ENCODE measurements around the gene SLC14A1. TPM values are rescaled to one million over a fixed set of nuclear protein-coding genes. Genes with fewer than 3 reads are reported as not detected.
A peak's percentile ranks its signal among the peaks of the same experiment; 100 is the strongest.

The SLC14A1 gene
- polyA plus RNA-seq, 6 donors from 2014 or later = 1.0 to 3.8 (median 1.9) TPM; not detected in 1

DNA sequence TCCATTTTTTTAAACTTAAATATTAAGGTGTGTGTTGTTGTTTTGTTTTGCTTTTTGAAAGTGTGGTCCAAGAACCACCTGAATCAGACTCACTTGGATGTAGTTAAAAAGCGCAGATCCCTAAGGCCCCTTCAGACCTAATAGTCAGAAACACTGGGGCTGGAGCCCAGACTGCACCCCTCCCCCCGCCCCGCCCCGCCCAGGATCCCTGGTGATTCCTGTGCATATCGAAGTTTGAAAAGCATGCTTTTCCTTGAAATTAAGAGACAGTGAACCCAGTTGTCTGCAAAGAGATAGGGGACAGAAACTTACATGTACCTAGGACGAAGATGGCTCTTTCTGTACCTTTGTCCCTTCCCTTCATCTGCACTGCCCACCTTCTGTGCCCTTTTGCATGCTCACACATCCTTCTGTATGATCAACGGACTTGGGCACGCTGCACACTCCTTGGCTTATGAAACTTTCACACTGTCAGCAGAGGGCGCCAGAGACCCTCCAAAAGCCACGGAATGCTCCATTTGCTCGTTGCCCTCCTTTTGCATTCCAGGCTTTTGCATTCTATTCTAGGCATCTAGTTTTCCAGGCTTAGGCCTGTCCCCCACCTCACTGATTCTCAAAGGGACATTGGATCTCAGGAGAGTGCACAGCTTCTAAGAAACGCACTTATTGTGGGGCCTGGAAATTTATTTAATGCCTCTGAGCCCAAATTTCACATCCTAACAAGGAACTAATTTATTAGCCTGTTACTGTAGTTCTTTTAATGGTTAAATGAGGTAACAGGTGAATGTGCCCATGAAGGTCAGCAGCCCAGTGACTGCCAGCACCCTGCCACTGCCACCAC, 32.8 kb upstream of the SLC14A1 start:
- Mint-ChIP-seq H3K27me3 (peaks cover 4 to 17% (median 8%) of the 10 kb centered on the region in 3 donors), H3K36me3 (peaks cover 0 to 8% of the 10 kb centered on the region in 2 donors), H3K9me3 (peaks cover 3 to 23% (median 16%) of the 10 kb centered on the region in 7 donors), H3K4me1 (peaks cover 30 to 39% (median 33%) of the 10 kb centered on the region in 3 donors), H3K27ac (no peak overlapping the region), H3K4me3 (peak overlapping the region in 4 of 8 donors; percentile 7 to 58 (median 31))
- ATAC-seq (ENCODE audit: low read depth in 2 of 2) (no peak), DNase-seq (peak; percentile 45)

- DNase-seq (no peak), ATAC-seq (ENCODE audit: low read depth in 2 of 2) (no peak)
- H3K4me1 Mint-ChIP-seq = peaks cover 24 to 33% (median 27%) of the 10 kb centered on the region in 3 donors
- H3K4me3 Mint-ChIP-seq = no peak overlapping the region
- H3K27me3 Mint-ChIP-seq = peaks cover 4 to 17% (median 8%) of the 10 kb centered on the region in 3 donors
- H3K27ac Mint-ChIP-seq = no peak overlapping the region
- peaks cover 0 to 8% of the 10 kb centered on the region in 2 donors for H3K36me3 Mint-ChIP-seq
- H3K9me3 Mint-ChIP-seq = peaks cover 3 to 28% (median 21%) of the 10 kb centered on the region in 7 donors
Observed at GRCh38 chr18:45691816-45692179, 32.2 kb upstream of the SLC14A1 start.

- Mint-ChIP-seq H3K27me3 (no peaks in the 10 kb centered on the region), H3K36me3 (peaks cover 23 to 27% of the 10 kb centered on the region in 2 donors), H3K4me3 (no peak overlapping the region), H3K9me3 (peaks cover 9 to 85% (median 47%) of the 10 kb centered on the region in 7 donors), H3K27ac (no peak overlapping the region), H3K4me1 (no peaks in the 10 kb centered on the region)
- DNase-seq = no peak
- ATAC-seq (ENCODE audit: low read depth in 2 of 2) = no peak
Observed at GRCh38 chr18:45702708-45703265, 21.2 kb upstream of the SLC14A1 start.

- ATAC-seq (ENCODE audit: low read depth in 2 of 2) = no peak
- no peak for DNase-seq
- Mint-ChIP-seq H3K27me3 (no peaks in the 10 kb centered on the region), H3K27ac (no peak overlapping the region), H3K4me3 (no peak overlapping the region), H3K4me1 (peaks cover 0 to 4% (median 0%) of the 10 kb centered on the region in 3 donors), H3K9me3 (peaks cover 17 to 64% (median 38%) of the 10 kb centered on the region in 7 donors), H3K36me3 (peaks cover 32 to 39% of the 10 kb centered on the region in 2 donors)
Observed at GRCh38 chr18:45708831-45709230, 15.2 kb upstream of the SLC14A1 start.

DNA sequence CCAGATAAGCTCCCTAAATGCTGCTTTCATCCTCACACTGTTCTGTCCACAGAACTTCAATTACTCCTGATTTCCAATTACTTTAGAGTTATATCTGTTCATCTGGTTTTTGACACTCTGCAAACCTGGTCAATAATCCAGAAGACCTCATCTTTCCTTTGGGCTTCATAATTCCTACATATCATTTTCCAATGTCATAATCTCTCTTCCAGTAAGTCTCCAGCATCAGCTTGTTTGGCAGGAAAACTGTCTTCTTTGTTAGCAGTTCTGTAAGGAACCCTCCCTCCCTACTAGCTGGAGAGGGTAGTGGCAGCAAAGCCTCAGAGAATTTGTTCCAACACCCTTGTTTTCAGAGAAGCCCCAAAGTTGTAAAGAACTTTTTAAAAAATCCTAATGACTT, 11.9 kb upstream of the SLC14A1 start:
- Mint-ChIP-seq H3K27ac (peak overlapping the region in 1 of 6 donors; percentile 8), H3K9me3 (peaks cover 10 to 36% (median 28%) of the 10 kb centered on the region in 7 donors), H3K36me3 (peaks cover 26 to 32% of the 10 kb centered on the region in 2 donors), H3K4me1 (peaks cover 0 to 9% (median 0%) of the 10 kb centered on the region in 3 donors), H3K4me3 (no peak overlapping the region), H3K27me3 (no peaks in the 10 kb centered on the region)
- DNase-seq = no peak
- ATAC-seq (ENCODE audit: low read depth in 2 of 2) = no peak

- DNase-seq (no peak), ATAC-seq (ENCODE audit: low read depth in 2 of 2) (no peak)
- Mint-ChIP-seq H3K9me3 (peaks cover 6 to 28% (median 23%) of the 10 kb centered on the region in 7 donors), H3K27ac (no peak overlapping the region), H3K27me3 (no peaks in the 10 kb centered on the region), H3K4me3 (no peak overlapping the region), H3K4me1 (peaks cover 0 to 9% (median 0%) of the 10 kb centered on the region in 3 donors), H3K36me3 (peaks cover 25 to 26% of the 10 kb centered on the region in 2 donors)
Observed at GRCh38 chr18:45713239-45713638, 10.7 kb upstream of the SLC14A1 start.

DNA sequence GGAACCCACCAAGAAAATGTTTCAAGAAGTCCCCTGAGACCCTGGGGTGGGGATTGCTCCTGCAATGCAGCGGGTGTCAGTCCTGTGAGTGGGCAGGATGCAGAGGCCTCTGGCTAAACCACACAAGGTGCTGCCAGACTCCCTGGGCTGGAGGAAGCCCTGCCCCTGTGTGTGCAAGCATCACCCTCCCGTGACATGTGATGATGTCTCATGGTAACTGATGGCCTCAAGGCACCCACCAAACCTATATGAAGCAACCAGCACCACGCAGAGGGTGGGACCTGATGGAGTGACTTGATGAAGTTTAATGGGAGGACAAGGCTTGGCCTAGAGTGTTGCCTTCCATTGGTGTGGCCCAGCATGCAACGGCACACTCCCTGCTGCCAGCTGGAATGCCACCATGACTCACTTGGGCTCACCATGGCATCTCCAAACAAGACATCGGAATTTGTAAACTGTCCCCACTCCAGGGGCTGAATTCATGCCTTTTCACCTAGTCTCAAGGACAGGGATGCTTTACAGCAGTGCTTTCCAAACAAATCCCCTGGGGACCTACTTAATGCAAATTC, 8.7 kb upstream of the SLC14A1 start:
- Mint-ChIP-seq H3K4me1 (peaks cover 0 to 9% (median 0%) of the 10 kb centered on the region in 3 donors), H3K27ac (no peak overlapping the region), H3K4me3 (no peak overlapping the region), H3K36me3 (peaks cover 14 to 15% of the 10 kb centered on the region in 2 donors), H3K27me3 (peaks cover 0 to 10% (median 6%) of the 10 kb centered on the region in 3 donors), H3K9me3 (peaks cover 0 to 9% (median 6%) of the 10 kb centered on the region in 7 donors)
- no peak for DNase-seq
- ATAC-seq (ENCODE audit: low read depth in 2 of 2) = no peak

GRCh38 chr18:45719106-45719505, 4.9 kb upstream of the SLC14A1 start:
- no peak for ATAC-seq (ENCODE audit: low read depth in 2 of 2)
- no peak overlapping the region for H3K4me3 Mint-ChIP-seq

GRCh38 chr18:45722899-45723298, 1.1 kb upstream of the SLC14A1 start:
- no peaks in the 10 kb centered on the region for H3K36me3 Mint-ChIP-seq
- no peaks in the 10 kb centered on the region for H3K9me3 Mint-ChIP-seq
- H3K27ac Mint-ChIP-seq = no peak overlapping the region
- ATAC-seq (ENCODE audit: low read depth in 2 of 2) = peak; percentile 64 to 76
- DNase-seq = peak; percentile 20
- H3K4me1 Mint-ChIP-seq = no peaks in the 10 kb centered on the region
- H3K27me3 Mint-ChIP-seq = peaks cover 9 to 19% (median 15%) of the 10 kb centered on the region in 3 donors
- no peak overlapping the region for H3K4me3 Mint-ChIP-seq

More at GRCh38 chr18:45719106-45719505, 4.9 kb upstream of the SLC14A1 start:
- DNase-seq = no peak
- Mint-ChIP-seq H3K36me3 (peaks cover 0 to 5% of the 10 kb centered on the region in 2 donors), H3K27ac (no peak overlapping the region), H3K27me3 (peaks cover 9 to 19% (median 15%) of the 10 kb centered on the region in 3 donors), H3K9me3 (no peaks in the 10 kb centered on the region), H3K4me1 (peaks cover 0 to 5% (median 0%) of the 10 kb centered on the region in 3 donors)

- DNase-seq = no peak
- Mint-ChIP-seq H3K36me3 (no peaks in the 10 kb centered on the region), H3K4me3 (no peak overlapping the region), H3K27me3 (peaks cover 9% of the 10 kb centered on the region in 3 donors), H3K4me1 (no peaks in the 10 kb centered on the region), H3K9me3 (no peaks in the 10 kb centered on the region), H3K27ac (no peak overlapping the region)
- no peak for ATAC-seq (ENCODE audit: low read depth in 2 of 2)
Observed at GRCh38 chr18:45724601-45725000, 620 bp downstream of the SLC14A1 start.

GRCh38 chr18:45725336-45725735, 1.4 kb downstream of the SLC14A1 start:
- Mint-ChIP-seq H3K27ac (no peak overlapping the region), H3K9me3 (no peaks in the 10 kb centered on the region), H3K4me1 (no peaks in the 10 kb centered on the region), H3K27me3 (peaks cover 9% of the 10 kb centered on the region in 3 donors), H3K36me3 (no peaks in the 10 kb centered on the region), H3K4me3 (no peak overlapping the region)
- DNase-seq (no peak), ATAC-seq (ENCODE audit: low read depth in 2 of 2) (no peak)

DNA sequence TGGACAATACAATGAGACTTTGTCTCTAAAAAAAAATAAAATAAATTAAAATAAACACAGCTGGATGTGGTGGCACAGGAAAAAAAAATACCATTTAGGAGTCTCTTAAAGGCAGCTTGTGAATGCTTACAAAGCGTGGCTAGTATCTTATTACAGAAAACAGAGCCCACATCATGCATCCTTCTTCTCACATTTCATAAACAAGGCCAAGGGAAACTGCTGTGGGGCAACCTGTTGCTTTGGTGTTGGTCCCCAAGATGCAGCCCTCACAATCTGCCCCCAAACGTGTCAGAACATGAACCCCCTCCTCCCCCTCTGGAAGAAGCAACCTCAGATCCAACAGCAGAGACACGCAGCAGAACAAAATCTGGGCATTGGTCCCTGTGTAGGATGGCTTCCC, 2.6 kb downstream of the SLC14A1 start:
- no peak overlapping the region for H3K4me3 Mint-ChIP-seq
- no peaks in the 10 kb centered on the region for H3K9me3 Mint-ChIP-seq
- H3K27ac Mint-ChIP-seq = no peak overlapping the region
- H3K36me3 Mint-ChIP-seq = no peaks in the 10 kb centered on the region
- no peak for DNase-seq
- peaks cover 2 to 4% (median 3%) of the 10 kb centered on the region in 3 donors for H3K27me3 Mint-ChIP-seq
- no peak for ATAC-seq (ENCODE audit: low read depth in 2 of 2)
- H3K4me1 Mint-ChIP-seq = no peaks in the 10 kb centered on the region

DNA sequence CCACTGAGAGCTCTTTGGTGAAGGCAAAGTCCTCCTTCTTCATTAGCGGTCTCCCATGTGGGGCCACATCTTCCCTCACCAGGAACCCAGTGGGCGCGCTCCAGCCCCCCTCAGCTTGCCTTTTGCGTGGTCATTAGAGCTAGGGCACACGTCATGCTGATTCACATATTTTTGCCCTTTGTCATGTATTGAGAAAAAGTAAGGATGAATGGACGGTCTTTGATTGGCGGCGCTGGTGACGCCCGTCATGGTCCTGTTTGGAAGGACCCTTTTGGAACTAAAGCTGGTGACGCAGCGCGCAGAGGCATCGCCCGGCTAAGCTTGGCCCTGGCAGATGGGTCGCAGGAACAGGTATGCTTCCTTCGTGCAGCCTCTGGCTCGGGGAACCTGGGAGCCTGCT, 3.1 kb downstream of the SLC14A1 start:
- no peak for ATAC-seq (ENCODE audit: low read depth in 2 of 2)
- peak overlapping the region in 1 of 8 donors; percentile 61 for H3K4me3 Mint-ChIP-seq
- no peaks in the 10 kb centered on the region for H3K9me3 Mint-ChIP-seq

More for the DNA sequence above, 3.1 kb downstream of the SLC14A1 start:
- Mint-ChIP-seq H3K36me3 (no peaks in the 10 kb centered on the region), H3K4me1 (no peaks in the 10 kb centered on the region), H3K27ac (peak overlapping the region in 1 of 6 donors; percentile 34), H3K27me3 (no peaks in the 10 kb centered on the region)
- no peak for DNase-seq
